Measurements from ENCODE around the gene PILRB.

PILRB gene

DNA sequence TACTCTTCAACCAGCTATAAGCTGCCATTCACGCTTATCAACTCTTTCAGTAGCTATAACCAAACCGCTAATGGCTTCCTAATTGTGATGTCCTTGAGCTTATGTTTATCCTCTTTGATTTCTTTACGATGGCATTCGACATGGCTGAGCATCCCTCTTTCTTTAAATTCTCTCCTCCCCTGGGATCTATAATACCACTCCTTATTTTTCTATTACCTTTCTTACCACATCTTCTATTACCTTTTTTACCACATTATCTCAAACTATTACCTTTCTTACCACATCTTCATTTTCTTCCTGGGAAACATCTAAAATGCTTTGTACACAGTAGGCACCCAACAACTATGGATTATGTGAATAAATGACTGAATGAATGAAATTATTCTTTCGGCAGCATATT is 57.5 kb downstream of the PILRB start:
- no peaks in the 10 kb centered on the region for H3K9me3 ChIP-seq
- H3K4me3 ChIP-seq, result no peak overlapping the region
- peaks cover 2% of the 10 kb centered on the region; the same call in 1 of the 2 replicates for H3K27me3 ChIP-seq (ENCODE audit: low read depth)
- no peaks in the 10 kb centered on the region for H3K4me1 ChIP-seq
- in situ Hi-C loops (cut with MboI; ENCODE audit: low sequenced_read_pairs), result no loop called here
- DNase-seq (ENCODE audit: low spot score in 2 of 2), result no peak
- no peaks in the 10 kb centered on the region for H3K36me3 ChIP-seq (replicated peaks)
